ENCODE data around the gene FOXE3. TPM values are rescaled to one million over a fixed set of nuclear protein-coding genes. Genes with fewer than 3 reads are reported as not detected.

Gene FOXE3
- total and polyA plus RNA-seq, 2 donors (not counting 3 experiments of a cell fraction or from before 2014, with no cell fraction given), result not detected

DNA sequence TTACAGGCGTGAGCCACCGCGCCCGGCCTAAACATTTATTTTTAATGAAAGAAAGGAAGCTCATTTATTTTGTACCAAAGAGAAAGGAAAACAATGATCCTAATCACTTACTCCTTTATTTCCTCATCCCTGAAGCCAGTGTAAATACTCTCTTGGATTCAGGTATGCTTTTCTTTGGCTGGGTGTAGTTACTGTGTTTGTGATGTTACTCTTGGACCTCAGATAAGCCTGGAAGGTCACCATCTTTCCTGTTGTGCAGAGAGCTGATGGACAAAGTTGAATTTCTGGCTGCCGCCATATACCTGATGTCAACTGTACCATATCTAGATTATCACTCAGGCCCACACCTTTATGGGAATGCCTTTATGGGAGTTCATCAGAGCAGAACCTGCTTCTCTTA is 35.4 kb upstream of the FOXE3 start:
- intact Hi-C loops (cut with micrococcal nuclease), result no loop called here

More for the DNA sequence above, 35.4 kb upstream of the FOXE3 start:
- Histone ChIP-seq H3K4me3 (replicated peaks in 1 of 3; ENCODE audit: insufficient read depth in 1 of 3, low read depth in 1 of 3, low read length in 3 of 3) (no peak overlapping the region), H3K27me3 (ENCODE audit: control insufficient read depth in 2 of 2, insufficient read depth in 2 of 2, low read length in 2 of 2) (no peaks in the 10 kb centered on the region), H3K4me1 (ENCODE audit: control insufficient read depth, extremely low read depth, insufficient read depth, low read length) (no peaks in the 10 kb centered on the region), H4K20me1 (replicated peaks; ENCODE audit: control insufficient read depth, extremely low read depth, insufficient read depth, low read length) (no peaks in the 10 kb centered on the region), H3K27ac (ENCODE audit: insufficient read depth, low read depth, low read length) (no peak overlapping the region), H2AFZ (ENCODE audit: low read depth, low read length) (no peak overlapping the region), H3K79me2 (ENCODE audit: control insufficient read depth, insufficient read depth, low read length) (no peaks in the 10 kb centered on the region), H3K9ac (replicated peaks; ENCODE audit: extremely low read depth, insufficient read depth, low read length) (no peak overlapping the region), H3K4me2 (ENCODE audit: insufficient read depth, low read length) (no peak overlapping the region), H3K9me3 (replicated peaks; ENCODE audit: control insufficient read depth, insufficient read depth, low read length) (no peaks in the 10 kb centered on the region), H3K9me1 (replicated peaks; ENCODE audit: control insufficient read depth, extremely low read depth, insufficient read depth, low read length) (no peaks in the 10 kb centered on the region), H3K36me3 (ENCODE audit: control insufficient read depth in 2 of 2, extremely low read depth in 1 of 2, insufficient read depth in 2 of 2, low read length in 2 of 2) (peaks cover 2 to 3% of the 10 kb centered on the region in 2 experiments)
- dilution Hi-C loops (cut with MboI; ENCODE audit: extremely low pct_ligation_motif_present, low sequenced_read_pairs), result no loop called here
- no TSS peak for BruUV-seq (replicated peaks)
- POLR2A ChIA-PET, result no interaction called here
- CTCF ChIA-PET, result no interaction called here
- FAIRE-seq (no peak), DNase-seq (ENCODE audit: low read depth, low spot score) (no peak)
- TF ChIP-seq JUN (IDR thresholded peaks at IDR 0.05; ENCODE audit: borderline replicate concordance, insufficient read depth, insufficient read length, low read depth) (no peak), GATA2 (IDR thresholded peaks at IDR 0.05; ENCODE audit: insufficient read depth, insufficient read length, low read depth, low read length) (no peak), POLR2A (IDR thresholded peaks at IDR 0.05; ENCODE audit: low read depth, low read length) (no peak), EZH2 (IDR thresholded peaks at IDR 0.05; ENCODE audit: borderline replicate concordance, low read depth, low read length, severe bottlenecking) (no peak), MAX (IDR thresholded peaks at IDR 0.05; ENCODE audit: insufficient read depth, insufficient read length) (no peak), MYC (IDR thresholded peaks at IDR 0.05; ENCODE audit: low read depth, low read length) (no peak), FOS (IDR thresholded peaks at IDR 0.05; ENCODE audit: borderline replicate concordance, insufficient read depth, low read length) (no peak), POLR2AphosphoS5 (IDR thresholded peaks at IDR 0.05; ENCODE audit: insufficient read depth, low read depth, low read length) (no peak)
- TF ChIP-seq, protein P1, sequence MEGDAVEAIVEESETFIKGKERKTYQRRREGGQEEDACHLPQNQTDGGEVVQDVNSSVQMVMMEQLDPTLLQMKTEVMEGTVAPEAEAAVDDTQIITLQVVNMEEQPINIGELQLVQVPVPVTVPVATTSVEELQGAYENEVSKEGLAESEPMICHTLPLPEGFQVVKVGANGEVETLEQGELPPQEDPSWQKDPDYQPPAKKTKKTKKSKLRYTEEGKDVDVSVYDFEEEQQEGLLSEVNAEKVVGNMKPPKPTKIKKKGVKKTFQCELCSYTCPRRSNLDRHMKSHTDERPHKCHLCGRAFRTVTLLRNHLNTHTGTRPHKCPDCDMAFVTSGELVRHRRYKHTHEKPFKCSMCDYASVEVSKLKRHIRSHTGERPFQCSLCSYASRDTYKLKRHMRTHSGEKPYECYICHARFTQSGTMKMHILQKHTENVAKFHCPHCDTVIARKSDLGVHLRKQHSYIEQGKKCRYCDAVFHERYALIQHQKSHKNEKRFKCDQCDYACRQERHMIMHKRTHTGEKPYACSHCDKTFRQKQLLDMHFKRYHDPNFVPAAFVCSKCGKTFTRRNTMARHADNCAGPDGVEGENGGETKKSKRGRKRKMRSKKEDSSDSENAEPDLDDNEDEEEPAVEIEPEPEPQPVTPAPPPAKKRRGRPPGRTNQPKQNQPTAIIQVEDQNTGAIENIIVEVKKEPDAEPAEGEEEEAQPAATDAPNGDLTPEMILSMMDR (IDR thresholded peaks at IDR 0.05; ENCODE audit: extremely low read depth in 1 of 2, insufficient read depth in 1 of 2, low read depth in 1 of 2, low read length in 2 of 2), result no peak

Measured in endothelial cell of umbilical vein (primary cell).